Activated CD4-positive, alpha-beta T cell treated with anti-CD3 and anti-CD28 coated beads for 4 hours (primary cell): ENCODE results near the gene SRCIN1.
A peak's percentile ranks its signal among the peaks of the same experiment; 100 is the strongest.
"Not testable (repeated sequence)": the region's sequence is repeated elsewhere in the genome, so short reads cannot be mapped to it uniquely, and the experiment has no call there.

Experiments used
- DNase-seq, 2 donors: peaks; one replicate each; pipeline ENCODE4 v3.0.0-alpha.2; 2020

The SRCIN1 gene, protein sequence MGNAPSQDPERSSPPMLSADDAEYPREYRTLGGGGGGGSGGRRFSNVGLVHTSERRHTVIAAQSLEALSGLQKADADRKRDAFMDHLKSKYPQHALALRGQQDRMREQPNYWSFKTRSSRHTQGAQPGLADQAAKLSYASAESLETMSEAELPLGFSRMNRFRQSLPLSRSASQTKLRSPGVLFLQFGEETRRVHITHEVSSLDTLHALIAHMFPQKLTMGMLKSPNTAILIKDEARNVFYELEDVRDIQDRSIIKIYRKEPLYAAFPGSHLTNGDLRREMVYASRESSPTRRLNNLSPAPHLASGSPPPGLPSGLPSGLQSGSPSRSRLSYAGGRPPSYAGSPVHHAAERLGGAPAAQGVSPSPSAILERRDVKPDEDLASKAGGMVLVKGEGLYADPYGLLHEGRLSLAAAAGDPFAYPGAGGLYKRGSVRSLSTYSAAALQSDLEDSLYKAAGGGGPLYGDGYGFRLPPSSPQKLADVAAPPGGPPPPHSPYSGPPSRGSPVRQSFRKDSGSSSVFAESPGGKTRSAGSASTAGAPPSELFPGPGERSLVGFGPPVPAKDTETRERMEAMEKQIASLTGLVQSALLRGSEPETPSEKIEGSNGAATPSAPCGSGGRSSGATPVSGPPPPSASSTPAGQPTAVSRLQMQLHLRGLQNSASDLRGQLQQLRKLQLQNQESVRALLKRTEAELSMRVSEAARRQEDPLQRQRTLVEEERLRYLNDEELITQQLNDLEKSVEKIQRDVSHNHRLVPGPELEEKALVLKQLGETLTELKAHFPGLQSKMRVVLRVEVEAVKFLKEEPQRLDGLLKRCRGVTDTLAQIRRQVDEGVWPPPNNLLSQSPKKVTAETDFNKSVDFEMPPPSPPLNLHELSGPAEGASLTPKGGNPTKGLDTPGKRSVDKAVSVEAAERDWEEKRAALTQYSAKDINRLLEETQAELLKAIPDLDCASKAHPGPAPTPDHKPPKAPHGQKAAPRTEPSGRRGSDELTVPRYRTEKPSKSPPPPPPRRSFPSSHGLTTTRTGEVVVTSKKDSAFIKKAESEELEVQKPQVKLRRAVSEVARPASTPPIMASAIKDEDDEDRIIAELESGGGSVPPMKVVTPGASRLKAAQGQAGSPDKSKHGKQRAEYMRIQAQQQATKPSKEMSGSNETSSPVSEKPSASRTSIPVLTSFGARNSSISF

GRCh38 chr17:38605841-38606645 lies at the start of gene SRCIN1:
Gene SRCIN1, minus strand, starts transcription at chr17:38605952. Its CDS starts 247 bp downstream, at chr17:38605705.
- DNase-seq: peak; percentile 48 to 53

GRCh38 chr17:38654411-38655398 lies 49.0 kb upstream of the SRCIN1 start:
- no peak for DNase-seq

- DNase-seq: no peak
Observed at GRCh38 chr17:38653679-38654078, 47.9 kb upstream of the SRCIN1 start.

DNA sequence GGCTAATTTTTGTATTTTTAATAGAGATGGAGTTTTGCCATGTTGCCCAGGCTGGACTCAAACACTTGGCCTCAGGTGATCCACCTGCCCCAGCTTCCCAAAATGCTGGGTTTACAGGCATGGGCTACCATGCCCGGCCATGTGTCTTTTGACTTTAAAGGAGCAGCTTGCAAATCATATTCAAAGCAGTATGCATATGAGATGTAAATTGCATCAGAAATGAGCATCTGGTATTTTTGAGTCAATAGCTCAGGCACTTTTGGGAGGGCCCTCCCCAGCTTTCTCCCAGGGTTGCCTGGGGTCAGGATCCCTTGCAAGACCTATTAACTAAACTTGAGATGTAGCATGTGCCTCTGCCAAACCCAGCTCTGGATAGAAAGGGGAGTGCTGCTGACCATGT lies 47.5 kb upstream of the SRCIN1 start:
- no peak for DNase-seq

- DNase-seq: not testable (repeated sequence)
Observed at GRCh38 chr17:38650653-38651173, 45.0 kb upstream of the SRCIN1 start.

DNA sequence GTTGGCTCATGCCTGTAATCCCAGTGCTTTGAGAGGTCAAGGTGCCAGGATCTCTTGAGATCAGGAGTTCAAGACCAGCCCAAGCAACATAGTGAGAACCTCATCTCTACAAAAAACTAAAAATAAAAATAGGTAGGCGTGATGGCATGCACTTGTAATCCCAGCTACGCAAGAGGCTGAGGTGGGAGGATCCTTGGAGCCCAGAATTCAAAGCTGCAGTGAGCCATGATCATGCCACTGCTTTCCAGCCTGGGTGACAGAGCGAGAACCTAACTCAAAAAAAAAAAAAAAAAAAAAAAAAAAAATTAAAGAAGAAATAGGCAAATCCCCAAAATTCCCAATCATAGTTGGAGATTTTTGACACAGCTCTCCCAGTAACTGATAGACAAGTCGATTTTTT lies 32.2 kb upstream of the SRCIN1 start:
- no peak for DNase-seq

GRCh38 chr17:38636054-38636453 lies 30.3 kb upstream of the SRCIN1 start:
- no peak for DNase-seq

- DNase-seq: no peak
Observed at GRCh38 chr17:38632334-38632733, 26.6 kb upstream of the SRCIN1 start.

GRCh38 chr17:38628441-38628840 lies 22.7 kb upstream of the SRCIN1 start:
- DNase-seq: no peak

GRCh38 chr17:38627957-38628356 lies 22.2 kb upstream of the SRCIN1 start:
- no peak for DNase-seq

DNA sequence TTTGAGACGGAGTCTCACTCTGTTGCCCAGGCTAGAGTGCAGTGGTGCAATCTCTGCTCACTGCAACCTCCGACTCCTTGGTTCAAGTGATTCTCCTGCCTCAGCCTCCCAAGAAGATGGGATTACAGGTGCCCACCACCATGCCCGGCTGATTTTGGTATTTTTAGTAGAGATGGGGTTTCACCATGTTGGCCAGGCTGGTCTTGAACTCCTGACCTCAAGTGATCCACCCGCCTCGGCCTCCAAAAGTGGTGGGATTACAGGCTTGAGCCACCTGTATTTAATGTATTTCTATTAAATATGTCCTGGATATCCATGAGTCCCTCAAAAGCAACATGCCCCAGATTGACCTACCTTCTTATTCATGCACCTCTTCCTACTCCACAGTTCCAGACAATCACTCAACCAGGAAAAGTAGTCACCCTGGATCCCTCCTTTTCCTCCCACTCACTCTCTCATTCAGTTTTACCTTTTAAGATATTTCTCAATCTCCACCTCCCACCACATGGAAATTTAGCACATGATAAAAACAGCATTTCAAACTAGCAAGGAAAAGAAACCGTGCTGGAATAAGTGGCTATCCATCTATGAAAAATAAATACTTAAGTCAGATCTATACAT lies 21.0 kb upstream of the SRCIN1 start:
- not testable (repeated sequence) for DNase-seq

GRCh38 chr17:38625482-38625881 lies 19.7 kb upstream of the SRCIN1 start:
- DNase-seq: no peak

- DNase-seq: not testable (repeated sequence)
Observed at GRCh38 chr17:38624782-38625355, 19.1 kb upstream of the SRCIN1 start.

GRCh38 chr17:38621538-38621937 lies 15.8 kb upstream of the SRCIN1 start:
- no peak for DNase-seq

DNA sequence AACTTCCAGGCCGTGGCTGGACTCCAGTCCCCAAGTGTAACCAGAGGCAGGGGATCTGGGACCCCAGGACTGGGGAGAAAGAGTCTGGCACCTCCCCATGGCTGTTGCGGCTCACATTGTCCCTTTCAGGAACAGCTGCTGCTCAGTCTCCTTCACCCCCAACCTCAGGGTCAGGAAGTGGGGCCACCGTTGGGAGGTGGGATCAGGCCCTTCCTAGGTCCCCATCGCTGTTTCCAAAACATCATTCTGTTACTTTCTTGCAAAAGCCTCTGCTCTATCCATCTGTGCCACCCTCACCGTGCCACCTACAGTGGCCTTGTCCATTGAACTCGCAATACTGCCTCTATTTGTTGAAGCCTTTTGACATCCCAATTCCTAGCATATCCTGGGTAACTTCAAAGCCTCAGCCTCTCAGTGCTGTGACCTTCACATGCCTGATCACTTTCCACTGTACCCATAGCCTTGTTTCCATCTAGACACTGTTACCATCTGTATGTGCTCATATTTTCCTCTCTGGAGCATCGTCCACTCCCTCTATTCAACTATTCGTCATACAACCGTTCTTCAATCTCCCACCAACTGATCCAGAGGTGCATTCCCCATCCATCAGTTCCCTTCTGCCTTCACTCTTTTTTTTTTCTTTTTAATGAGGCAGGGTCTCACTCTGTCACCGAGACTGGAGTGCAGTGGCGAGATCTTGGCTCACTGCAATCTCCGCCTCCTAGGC lies 15.0 kb upstream of the SRCIN1 start:
- DNase-seq: no peak

- DNase-seq: no peak
Observed at GRCh38 chr17:38619937-38620550, 14.3 kb upstream of the SRCIN1 start.

DNA sequence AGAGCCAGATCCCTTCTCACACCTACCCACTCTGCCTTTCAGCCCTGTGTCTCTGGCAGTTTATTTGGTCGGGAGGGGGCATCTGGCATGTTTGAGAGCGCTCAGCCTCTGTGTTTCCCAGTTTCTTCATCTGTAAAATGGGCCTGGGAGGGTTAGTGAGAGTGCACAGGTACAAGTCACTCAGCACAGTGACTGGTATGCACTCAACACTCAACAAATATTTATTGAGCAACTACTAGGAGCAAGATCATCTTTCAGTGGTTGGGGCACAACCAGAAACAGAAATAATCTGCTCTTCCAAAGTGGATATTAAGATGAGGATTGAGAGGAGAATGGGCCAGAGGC lies 13.7 kb upstream of the SRCIN1 start:
- DNase-seq: no peak

- no peak for DNase-seq
Observed at GRCh38 chr17:38617967-38618760, 12.4 kb upstream of the SRCIN1 start.
